Smooth muscle cell (in vitro differentiated cells): ENCODE measurements around the gene CEACAM19. TPM values are rescaled to one million over a fixed set of nuclear protein-coding genes. Genes with fewer than 3 reads are reported as not detected.

ENCODE experiments used
- DNase-seq: peaks from one replicate; lab custom pipeline; 2025; ENCODE audit not compliant: unreplicated experiment; lab: John Stamatoyannopoulos, UW
- H2AFZ ChIP-seq: fragments of 200-600 bp; sonication (generic); 2 replicates; pipeline ENCODE4 v1.6.0; 2016; ENCODE audit warnings: antibody characterized with exemption, low read depth, mild to moderate bottlenecking
- H3F3A ChIP-seq: fragments of 200-600 bp; sonication (generic); 2 replicates; pipeline ENCODE4 v1.6.0; 2017; ENCODE audit warnings: antibody characterized with exemption, low read depth
- H3K27ac ChIP-seq: fragments of 200-600 bp; sonication (generic); 2 replicates; pipeline ENCODE4 v1.5.1; 2016; ENCODE audit warnings: low read depth, mild to moderate bottlenecking
- H3K27me3 ChIP-seq: fragments of 200-600 bp; sonication (generic); 2 replicates; pipeline ENCODE4 v1.6.1; 2016; ENCODE audit warnings: low read depth, mild to moderate bottlenecking
- H3K36me3 ChIP-seq: fragments of 200-600 bp; sonication (generic); 2 replicates; pipeline ENCODE4 v1.5.1; 2016; ENCODE audit warnings: low read depth
- H3K4me1 ChIP-seq: fragments of 200-600 bp; sonication (generic); 2 replicates; pipeline ENCODE4 v1.5.1; 2016; ENCODE audit warnings: low read depth
- H3K4me2 ChIP-seq: fragments of 200-600 bp; sonication (generic); 2 replicates; pipeline ENCODE4 v1.6.0; 2016; ENCODE audit warnings: mild to moderate bottlenecking
- H3K4me3 ChIP-seq: fragments of 200-600 bp; sonication (generic); 2 replicates; pipeline ENCODE4 v1.5.1; 2016; ENCODE audit warnings: mild to moderate bottlenecking
- H3K79me2 ChIP-seq: fragments of 200-600 bp; sonication (generic); 2 replicates; pipeline ENCODE4 v1.6.0; 2016; ENCODE audit warnings: low read depth, mild to moderate bottlenecking
- H3K9ac ChIP-seq: fragments of 200-600 bp; sonication (generic); 2 replicates; pipeline ENCODE4 v1.6.0; 2016; ENCODE audit warnings: low read depth
- H3K9me3 ChIP-seq: fragments of 200-600 bp; sonication (generic); replicated peaks from 2 replicates; pipeline ENCODE4 v1.5.1; 2016; ENCODE audit warnings: low read depth
- H4K20me1 ChIP-seq: fragments of 200-600 bp; sonication (generic); 2 replicates; pipeline ENCODE4 v1.6.0; 2016; ENCODE audit warnings: low read depth
- CTCF ChIP-seq: fragments of 200-600 bp; sonication (generic); IDR thresholded peaks from 2 replicates; pipeline ENCODE4 v1.5.1; 2017; ENCODE audit warnings: borderline replicate concordance, mild to moderate bottlenecking, antibody characterized with exemption; ENCODE audit not compliant: insufficient read depth, poor library complexity, severe bottlenecking
- WGBS: methylation state at CpG from one replicate; pipeline ENCODE4 v1.1.7; 2016; ENCODE audit warnings: low lambda C conversion rate; 5-methylcytosine and 5-hydroxymethylcytosine counted together
- polyA plus RNA-seq: library from polyadenylated mRNA; unstranded; fragments of >200 nt; fragmentation: Nextera tagmentation; extraction: Ambion mirVana; gene quantifications from 2 replicates; pipeline ENCODE4 v1.2.1, GENCODE V29; 2016
- total RNA-seq: library from RNA; depleted of rRNA; stranded (reverse); fragments of >200 nt; gene quantifications from 2 replicates; pipeline ENCODE4 v1.2.3, GENCODE V29; 2014

The CEACAM19 gene
- total and polyA plus RNA-seq, 2 experiments from 2014 or later: 0.81 to 0.88 TPM

- Histone ChIP-seq H2AFZ (no peak overlapping the region), H3K79me2 (peaks cover 23% of the 10 kb centered on the region), H3K4me1 (no peaks in the 10 kb centered on the region), H3K4me2 (no peak overlapping the region), H3K9me3 (no peaks in the 10 kb centered on the region), H3K9ac (no peak overlapping the region), H3K27ac (no peak overlapping the region), H4K20me1 (peaks cover 28% of the 10 kb centered on the region), H3K27me3 (no peaks in the 10 kb centered on the region), H3K36me3 (no peaks in the 10 kb centered on the region), H3F3A (no peaks in the 10 kb centered on the region), H3K4me3 (peak overlapping the region; percentile 24)
- 96% methylated on average over 3 of the region's 3 CpGs for WGBS
- TF ChIP-seq CTCF: no peak
- no peak for DNase-seq
Observed at GRCh38 chr19:44646049-44646416, 25.2 kb upstream of the CEACAM19 start.

DNA sequence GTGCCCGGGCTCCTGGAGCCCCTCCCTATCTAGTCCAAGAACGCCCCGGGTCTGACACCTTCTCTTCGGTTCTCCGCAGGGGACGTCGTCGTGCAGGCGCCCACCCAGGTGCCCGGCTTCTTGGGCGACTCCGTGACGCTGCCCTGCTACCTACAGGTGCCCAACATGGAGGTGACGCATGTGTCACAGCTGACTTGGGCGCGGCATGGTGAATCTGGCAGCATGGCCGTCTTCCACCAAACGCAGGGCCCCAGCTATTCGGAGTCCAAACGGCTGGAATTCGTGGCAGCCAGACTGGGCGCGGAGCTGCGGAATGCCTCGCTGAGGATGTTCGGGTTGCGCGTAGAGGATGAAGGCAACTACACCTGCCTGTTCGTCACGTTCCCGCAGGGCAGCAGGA, 24.1 kb upstream of the CEACAM19 start:
- H3K4me3 ChIP-seq: no peak overlapping the region
- 96% methylated on average over 30 of the region's 31 CpGs for WGBS
- no peaks in the 10 kb centered on the region for H3K36me3 ChIP-seq
- peaks cover 28% of the 10 kb centered on the region for H4K20me1 ChIP-seq
- no peak for TF ChIP-seq CTCF
- H3K27ac ChIP-seq: no peak overlapping the region
- H3F3A ChIP-seq: no peaks in the 10 kb centered on the region
- no peak overlapping the region for H3K9ac ChIP-seq
- H3K79me2 ChIP-seq: peaks cover 23% of the 10 kb centered on the region
- H3K4me1 ChIP-seq: no peaks in the 10 kb centered on the region
- no peaks in the 10 kb centered on the region for H3K9me3 ChIP-seq
- no peaks in the 10 kb centered on the region for H3K27me3 ChIP-seq
- H2AFZ ChIP-seq: no peak overlapping the region
- no peak overlapping the region for H3K4me2 ChIP-seq
- DNase-seq: no peak

DNA sequence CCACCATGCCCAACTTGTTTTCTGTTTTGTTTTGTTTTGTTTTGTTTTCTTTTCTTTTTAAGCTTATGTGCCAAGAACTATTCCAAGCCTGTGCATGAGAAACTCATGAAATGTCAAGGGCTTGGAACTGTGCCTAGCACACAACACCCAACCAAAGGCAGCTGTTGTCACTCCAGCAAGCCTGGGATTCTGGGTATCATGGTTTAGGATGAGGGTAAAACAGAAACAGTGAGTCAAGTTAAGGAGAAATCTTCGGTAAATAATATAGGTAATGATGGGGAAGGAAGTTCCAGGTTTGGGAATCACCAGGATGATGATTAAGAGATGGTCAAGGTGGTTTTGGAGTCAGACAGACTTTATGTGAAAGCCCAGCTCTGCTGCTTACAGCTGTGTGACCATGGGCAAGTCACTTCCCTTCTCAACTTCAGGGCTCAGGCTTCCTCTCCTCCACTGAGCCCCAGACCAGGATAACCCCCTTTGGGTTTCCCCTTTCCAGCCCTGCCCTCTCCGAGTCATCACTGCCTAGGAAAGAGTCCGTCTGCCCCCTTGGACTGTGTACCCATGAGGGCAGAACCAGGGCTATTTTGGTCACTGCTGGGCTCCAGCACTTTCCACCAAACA, 22.5 kb upstream of the CEACAM19 start:
- no peak overlapping the region for H2AFZ ChIP-seq
- H3K27me3 ChIP-seq: no peaks in the 10 kb centered on the region
- H4K20me1 ChIP-seq: peaks cover 28% of the 10 kb centered on the region
- H3K4me2 ChIP-seq: no peak overlapping the region
- 96% methylated on average over 3 of the region's 3 CpGs for WGBS
- H3K27ac ChIP-seq: no peak overlapping the region
- H3K9ac ChIP-seq: no peak overlapping the region
- H3K79me2 ChIP-seq: peaks cover 23% of the 10 kb centered on the region
- TF ChIP-seq CTCF: no peak
- H3F3A ChIP-seq: no peaks in the 10 kb centered on the region
- no peak overlapping the region for H3K4me3 ChIP-seq
- H3K9me3 ChIP-seq: no peaks in the 10 kb centered on the region
- peaks cover 7% of the 10 kb centered on the region for H3K36me3 ChIP-seq
- no peaks in the 10 kb centered on the region for H3K4me1 ChIP-seq
- no peak for DNase-seq

GRCh38 chr19:44649578-44650145, 21.6 kb upstream of the CEACAM19 start:
- Histone ChIP-seq H3K4me3 (no peak overlapping the region), H3K36me3 (peaks cover 7% of the 10 kb centered on the region), H3K9me3 (no peaks in the 10 kb centered on the region), H3F3A (no peaks in the 10 kb centered on the region), H3K4me2 (no peak overlapping the region), H3K79me2 (peaks cover 17% of the 10 kb centered on the region), H3K4me1 (no peaks in the 10 kb centered on the region), H2AFZ (no peak overlapping the region), H3K27me3 (no peaks in the 10 kb centered on the region), H4K20me1 (peaks cover 28% of the 10 kb centered on the region), H3K27ac (no peak overlapping the region), H3K9ac (no peak overlapping the region)
- no peak for DNase-seq
- 97% methylated on average over 15 of the region's 15 CpGs for WGBS
- TF ChIP-seq CTCF: no peak
